Activated CD8-positive, alpha-beta memory T cell treated with anti-CD3 and anti-CD28 coated beads, Interleukin-2, amount 50 U/mL, for 1 hour (primary cell): ENCODE measurements around the gene REEP2.
A peak's percentile ranks its signal among the peaks of the same experiment; 100 is the strongest.
"Not testable (repeated sequence)": the region's sequence is repeated elsewhere in the genome, so short reads cannot be mapped to it uniquely, and the experiment has no call there.

Experiments used
- DNase-seq: peaks from one replicate; pipeline ENCODE4 v3.0.0-alpha.2; 2020; ENCODE audit errors: extremely low read depth

The REEP2 gene

GRCh38 chr5:138466125-138466899 is 27.5 kb downstream of the REEP2 start:
- DNase-seq = no peak

- no peak for DNase-seq
These were observed 28.2 kb downstream of the REEP2 start for GRCh38 chr5:138466900-138467710.

DNA sequence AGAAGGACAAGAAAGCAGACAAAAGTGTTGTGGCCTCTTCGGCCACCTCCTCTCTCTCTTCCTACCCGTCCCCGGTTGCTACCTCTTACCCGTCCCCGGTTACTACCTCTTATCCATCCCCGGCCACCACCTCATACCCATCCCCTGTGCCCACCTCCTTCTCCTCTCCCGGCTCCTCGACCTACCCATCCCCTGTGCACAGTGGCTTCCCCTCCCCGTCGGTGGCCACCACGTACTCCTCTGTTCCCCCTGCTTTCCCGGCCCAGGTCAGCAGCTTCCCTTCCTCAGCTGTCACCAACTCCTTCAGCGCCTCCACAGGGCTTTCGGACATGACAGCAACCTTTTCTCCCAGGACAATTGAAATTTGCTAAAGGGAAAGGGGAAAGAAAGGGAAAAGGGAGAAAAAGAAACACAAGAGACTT is 28.9 kb downstream of the REEP2 start:
- no peak for DNase-seq

GRCh38 chr5:138468133-138468965 is 29.5 kb downstream of the REEP2 start:
- no peak for DNase-seq

- DNase-seq = no peak
These were observed 30.2 kb downstream of the REEP2 start for GRCh38 chr5:138468966-138469539.

GRCh38 chr5:138469540-138470321 is 30.9 kb downstream of the REEP2 start:
- no peak for DNase-seq

DNA sequence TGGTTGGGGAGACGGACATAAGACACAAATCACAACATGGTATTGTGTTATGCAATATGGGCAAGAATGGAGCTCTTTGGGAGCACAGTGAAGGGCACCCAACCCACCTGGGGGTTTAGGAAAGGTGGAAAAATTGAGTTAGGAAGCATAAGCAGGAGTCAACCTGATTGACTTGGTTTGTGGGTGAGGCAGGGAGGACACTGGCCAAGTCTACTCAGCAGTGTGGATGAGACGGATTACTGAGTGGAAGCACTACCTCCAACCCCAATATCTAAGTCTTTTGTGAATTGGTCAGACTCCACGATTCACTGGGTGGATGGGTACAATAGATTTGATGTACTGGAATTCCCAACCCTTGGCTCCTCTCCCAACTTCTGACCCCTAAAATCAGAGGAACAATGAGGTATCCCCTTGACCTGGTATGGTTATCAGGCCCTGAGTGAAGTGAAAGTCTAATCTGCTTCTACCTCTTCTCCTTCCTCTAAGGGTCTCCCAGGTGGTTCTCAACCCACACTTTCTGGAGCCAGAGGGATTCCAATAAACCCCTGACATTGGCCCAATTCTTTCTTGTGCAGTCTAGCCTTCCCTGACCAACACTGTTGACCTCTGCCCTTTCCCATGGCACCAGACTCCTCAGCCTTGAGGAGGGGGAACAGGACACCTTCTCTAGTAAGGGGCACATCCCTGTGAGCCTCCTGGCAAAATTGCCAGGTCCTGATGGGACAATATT is 31.6 kb downstream of the REEP2 start:
- no peak for DNase-seq

- DNase-seq = no peak
These were observed 32.1 kb downstream of the REEP2 start for GRCh38 chr5:138471052-138471361.

GRCh38 chr5:138472353-138472752 is 33.5 kb downstream of the REEP2 start:
- no peak for DNase-seq

GRCh38 chr5:138473151-138473550 is 34.3 kb downstream of the REEP2 start:
- DNase-seq = not testable (repeated sequence)

- no peak for DNase-seq
These were observed 38.1 kb downstream of the REEP2 start for GRCh38 chr5:138476918-138477317.

- no peak for DNase-seq
These were observed 43.8 kb downstream of the REEP2 start for GRCh38 chr5:138482638-138483037.

DNA sequence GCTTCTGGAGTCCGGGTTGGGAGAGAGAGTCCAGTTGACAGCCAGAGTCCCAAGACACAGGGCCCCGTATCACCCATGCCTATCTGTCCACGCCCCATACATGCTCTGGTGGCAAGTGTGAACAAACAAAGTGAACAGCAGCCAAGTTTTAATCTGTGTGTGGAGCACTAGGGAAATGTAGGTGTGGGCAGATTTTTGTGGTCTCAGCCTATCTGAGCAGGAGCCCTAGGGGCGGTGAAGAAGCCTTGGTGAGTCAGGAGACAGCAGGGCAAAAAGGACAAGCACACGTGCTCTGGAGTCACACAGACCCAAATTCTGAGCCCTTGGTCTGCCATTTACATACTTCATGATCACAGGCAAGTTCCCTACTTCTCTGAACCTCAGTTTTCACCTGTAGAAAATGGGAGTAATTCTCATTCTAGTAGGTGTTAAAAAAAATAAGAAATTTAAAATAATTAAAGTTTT is 49.7 kb downstream of the REEP2 start:
- no peak for DNase-seq

DNA sequence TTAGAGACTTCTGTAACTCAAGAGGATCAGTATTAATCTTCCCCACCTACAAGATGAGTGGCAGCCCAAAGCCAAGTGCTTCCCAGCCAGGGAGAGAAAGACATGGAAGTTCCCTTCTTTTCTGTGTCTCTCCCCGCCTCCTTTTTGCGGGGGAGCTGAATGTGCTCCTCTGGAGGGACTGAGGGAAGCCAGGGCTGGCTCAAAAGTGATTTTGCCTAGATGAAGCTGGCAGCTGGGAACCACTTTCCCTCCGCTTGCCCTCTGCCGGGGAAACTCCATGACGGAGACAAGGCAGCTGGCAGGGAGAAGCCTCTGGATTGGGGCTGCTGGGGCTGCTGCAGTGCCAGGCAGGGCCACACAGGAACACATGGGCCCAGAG is 50.8 kb downstream of the REEP2 start:
- DNase-seq = no peak

- no peak for DNase-seq
These were observed 51.9 kb downstream of the REEP2 start for GRCh38 chr5:138490648-138491283.

- DNase-seq = no peak
These were observed 52.4 kb downstream of the REEP2 start for GRCh38 chr5:138491284-138491648.

DNA sequence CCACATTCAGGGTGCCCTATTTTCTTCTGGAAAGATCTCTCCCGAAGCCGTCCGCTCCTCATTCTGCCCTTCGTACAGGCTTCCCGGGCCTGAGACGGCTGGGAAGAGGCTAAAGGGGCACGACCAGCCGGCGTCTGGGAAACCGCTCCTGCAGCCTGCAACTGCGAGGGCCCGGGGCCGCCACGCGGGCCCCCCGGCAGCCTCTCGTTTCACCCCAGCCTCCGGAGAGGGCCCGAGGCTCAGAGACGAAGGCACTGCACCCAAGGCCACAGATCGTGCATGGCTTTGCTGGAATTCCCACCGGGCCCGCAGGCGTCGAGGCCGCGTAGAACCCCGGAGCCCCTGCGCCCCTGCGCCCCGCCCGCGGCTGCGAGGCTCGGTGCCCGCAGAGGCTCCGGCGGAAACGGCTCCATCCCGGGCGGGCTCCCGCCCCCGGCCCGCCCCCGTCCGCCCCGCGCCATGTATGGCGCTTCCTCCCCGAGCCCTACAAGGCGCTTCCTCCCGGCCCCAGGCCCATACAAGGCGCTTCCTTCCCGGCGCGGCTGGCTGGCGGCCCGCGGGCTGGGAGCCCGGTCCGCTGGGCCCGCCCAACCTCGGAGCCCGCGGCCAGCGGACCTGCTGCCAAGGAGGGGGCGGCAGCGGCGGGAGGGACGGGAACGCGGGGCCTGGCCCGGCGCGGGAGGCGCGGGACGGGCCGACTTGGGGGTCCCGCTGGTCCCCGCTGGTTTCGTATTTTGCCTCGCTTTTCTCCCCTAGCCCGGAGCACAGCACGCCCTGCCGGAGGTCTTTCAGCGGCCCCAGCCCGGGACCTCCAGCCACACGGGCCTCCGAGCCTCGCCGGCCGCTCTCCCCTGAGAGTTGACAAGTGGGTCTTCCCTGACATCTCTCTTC is 53.1 kb downstream of the REEP2 start:
- peak; percentile 59 for DNase-seq

DNA sequence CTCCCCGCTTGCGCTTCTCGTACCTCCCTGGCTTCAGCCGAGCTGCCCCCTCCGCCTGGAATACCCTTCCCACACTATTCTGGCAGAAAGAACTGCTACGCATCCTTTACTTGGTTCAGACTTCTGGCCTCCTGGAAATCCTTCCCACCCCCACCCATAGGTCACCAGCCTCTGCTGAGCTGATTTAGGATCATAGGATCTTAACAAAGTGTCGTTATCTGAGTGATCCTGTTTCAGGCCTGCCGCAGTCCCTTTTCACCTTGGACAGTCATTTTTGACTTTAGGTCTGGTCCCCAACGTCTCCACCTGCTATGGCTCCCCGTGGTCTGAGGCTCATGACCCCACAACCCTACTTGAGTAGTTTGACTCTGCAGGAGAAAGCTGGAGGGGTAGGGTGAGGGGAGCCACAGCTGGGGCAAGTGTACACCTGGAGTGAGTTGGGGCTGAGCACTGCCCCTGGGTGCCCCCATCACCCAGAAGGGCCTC is 53.7 kb downstream of the REEP2 start:
- no peak for DNase-seq

GRCh38 chr5:138495351-138495750 is 56.5 kb downstream of the REEP2 start:
- DNase-seq = no peak
